Activated CD4-positive, alpha-beta T cell treated with anti-CD3 and anti-CD28 coated beads for 24 hours (primary cell): Measurements from ENCODE around the gene RNF13.

Experiments used
- DNase-seq, 2 donors: peaks; one replicate each; pipeline ENCODE4 v3.0.0-alpha.2; 2020; ENCODE audit warnings: low read depth in 2 of 2

The RNF13 gene

GRCh38 chr3:149992416-149993058 lies 179.5 kb downstream of the RNF13 start:
- no peak for DNase-seq

- DNase-seq, result no peak
Observed at GRCh38 chr3:149998946-149999345, 185.9 kb downstream of the RNF13 start.

- DNase-seq, result no peak
Observed at GRCh38 chr3:149999421-149999820, 186.4 kb downstream of the RNF13 start.

GRCh38 chr3:150000641-150001040 lies 187.6 kb downstream of the RNF13 start:
- DNase-seq, result no peak

- no peak for DNase-seq
Observed at GRCh38 chr3:150005243-150006112, 192.5 kb downstream of the RNF13 start.

- DNase-seq, result no peak
Observed at GRCh38 chr3:150006794-150007193, 193.8 kb downstream of the RNF13 start.
